LNCAP (cell line): ENCODE results near the gene CNTNAP4.

ENCODE experiments used
- TF ChIP-seq, protein P1 (sequence below): fragments of 450-650 bp; IDR thresholded peaks from 2 replicates; pipeline ENCODE4 v1.5.1; 2017; ENCODE audit warnings: mild to moderate bottlenecking

Gene CNTNAP4

DNA sequence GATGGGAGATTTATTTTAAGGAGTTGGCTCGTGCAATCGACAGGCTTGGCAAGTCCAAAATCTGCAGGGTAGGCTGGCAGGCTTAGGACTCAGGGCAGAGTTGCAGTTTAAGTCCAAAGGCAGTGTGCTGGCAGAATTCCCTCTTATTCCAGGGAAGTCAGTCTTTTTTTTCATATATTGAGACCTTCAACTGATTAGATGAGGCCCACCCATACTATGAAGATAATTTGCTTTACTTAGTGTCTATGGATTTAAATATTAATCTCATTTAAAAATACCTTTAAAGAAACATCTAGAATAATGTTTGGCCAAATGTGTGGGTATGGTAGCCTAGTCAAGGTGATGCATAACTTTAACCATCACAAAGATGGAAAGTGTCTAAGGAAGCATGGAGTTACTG is 99.8 kb downstream of the CNTNAP4 start:
- TF ChIP-seq, protein P1, sequence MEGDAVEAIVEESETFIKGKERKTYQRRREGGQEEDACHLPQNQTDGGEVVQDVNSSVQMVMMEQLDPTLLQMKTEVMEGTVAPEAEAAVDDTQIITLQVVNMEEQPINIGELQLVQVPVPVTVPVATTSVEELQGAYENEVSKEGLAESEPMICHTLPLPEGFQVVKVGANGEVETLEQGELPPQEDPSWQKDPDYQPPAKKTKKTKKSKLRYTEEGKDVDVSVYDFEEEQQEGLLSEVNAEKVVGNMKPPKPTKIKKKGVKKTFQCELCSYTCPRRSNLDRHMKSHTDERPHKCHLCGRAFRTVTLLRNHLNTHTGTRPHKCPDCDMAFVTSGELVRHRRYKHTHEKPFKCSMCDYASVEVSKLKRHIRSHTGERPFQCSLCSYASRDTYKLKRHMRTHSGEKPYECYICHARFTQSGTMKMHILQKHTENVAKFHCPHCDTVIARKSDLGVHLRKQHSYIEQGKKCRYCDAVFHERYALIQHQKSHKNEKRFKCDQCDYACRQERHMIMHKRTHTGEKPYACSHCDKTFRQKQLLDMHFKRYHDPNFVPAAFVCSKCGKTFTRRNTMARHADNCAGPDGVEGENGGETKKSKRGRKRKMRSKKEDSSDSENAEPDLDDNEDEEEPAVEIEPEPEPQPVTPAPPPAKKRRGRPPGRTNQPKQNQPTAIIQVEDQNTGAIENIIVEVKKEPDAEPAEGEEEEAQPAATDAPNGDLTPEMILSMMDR, result no peak

DNA sequence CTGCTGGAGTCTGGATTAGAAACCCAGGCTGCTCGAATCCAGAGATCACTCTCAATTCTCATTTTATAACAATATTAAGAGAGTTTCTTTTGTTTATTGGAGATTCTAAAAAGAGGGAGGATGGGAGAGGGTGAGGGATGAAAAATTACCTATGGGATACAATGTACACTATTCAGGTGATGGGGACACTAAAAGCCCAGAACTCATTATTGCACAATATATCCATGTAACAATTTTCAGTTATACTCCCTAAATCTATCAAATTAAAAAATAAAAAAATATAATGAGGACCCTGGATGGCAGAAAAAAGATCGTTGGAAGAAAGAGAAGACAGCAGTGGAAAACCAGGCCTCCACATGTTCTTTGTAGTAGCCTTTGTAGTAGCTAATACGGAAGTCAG is 100.8 kb downstream of the CNTNAP4 start:
- TF ChIP-seq, protein P1, result no peak

DNA sequence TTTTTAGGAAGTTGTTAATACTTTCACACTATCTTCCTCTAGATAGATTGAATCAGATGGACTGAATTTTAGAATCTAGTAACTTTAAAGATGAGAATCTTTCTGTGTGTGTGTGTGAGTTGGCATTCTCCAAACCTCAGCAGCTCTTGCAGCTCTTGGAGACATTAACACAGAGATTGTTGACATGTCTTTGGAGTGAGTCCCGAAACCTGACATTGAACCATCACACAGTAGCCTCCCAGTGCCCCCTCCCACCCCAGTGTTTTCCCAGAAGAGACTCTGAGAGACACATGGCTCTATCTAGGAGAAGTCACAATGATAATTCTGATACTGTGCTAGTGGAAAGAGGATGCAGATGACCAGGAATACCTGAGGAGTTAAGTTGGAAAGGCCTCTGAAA is 103.9 kb downstream of the CNTNAP4 start:
- TF ChIP-seq, protein P1, result no peak

DNA sequence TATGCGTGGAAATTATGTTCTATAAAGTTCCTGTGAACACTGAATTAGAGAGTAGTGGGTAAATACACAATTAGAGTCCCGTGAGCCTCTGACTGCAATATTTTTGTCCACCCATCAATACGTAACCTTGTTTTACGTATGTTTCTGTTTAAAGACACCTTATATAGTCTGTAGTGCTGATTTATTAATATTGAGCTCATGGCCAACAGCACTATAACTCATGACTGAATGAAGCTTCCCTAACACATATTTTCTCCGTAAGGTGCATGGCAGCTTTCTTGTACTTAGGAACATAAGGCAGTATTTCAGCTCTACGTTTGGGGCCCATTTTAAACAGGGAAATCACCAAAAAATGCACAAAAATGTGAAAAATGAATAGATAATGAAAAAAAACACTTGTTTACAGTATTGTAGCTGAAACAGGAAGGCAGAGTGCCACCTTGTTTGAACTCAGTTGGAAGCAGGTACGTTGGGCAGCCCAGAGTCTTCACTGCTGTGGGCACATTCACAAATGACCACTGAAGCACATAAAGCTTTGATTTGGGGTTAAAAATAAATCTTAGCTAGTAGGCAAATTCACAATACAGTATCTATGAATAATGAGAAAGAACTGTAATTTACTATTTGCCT is 108.5 kb downstream of the CNTNAP4 start:
- TF ChIP-seq, protein P1, result no peak

DNA sequence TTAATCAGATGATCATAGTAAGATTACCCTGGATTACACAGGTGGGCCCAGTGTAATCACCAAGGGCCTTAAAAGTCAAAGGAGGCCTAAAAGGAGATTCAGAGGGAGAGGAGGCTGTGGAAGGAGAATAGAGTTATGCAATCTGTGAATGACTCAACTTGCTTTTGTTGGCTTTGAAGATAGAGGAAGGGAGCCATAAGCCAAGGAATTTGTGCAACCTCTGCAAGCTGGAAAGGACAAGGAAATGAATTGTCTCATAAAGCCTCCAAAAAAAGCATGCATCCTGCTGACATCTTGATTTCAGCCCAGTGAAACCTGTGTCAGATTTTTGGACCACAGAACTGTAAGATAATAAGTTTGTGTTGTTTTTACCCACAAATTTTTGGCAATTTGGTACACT is 109.6 kb downstream of the CNTNAP4 start:
- TF ChIP-seq, protein P1, result no peak

DNA sequence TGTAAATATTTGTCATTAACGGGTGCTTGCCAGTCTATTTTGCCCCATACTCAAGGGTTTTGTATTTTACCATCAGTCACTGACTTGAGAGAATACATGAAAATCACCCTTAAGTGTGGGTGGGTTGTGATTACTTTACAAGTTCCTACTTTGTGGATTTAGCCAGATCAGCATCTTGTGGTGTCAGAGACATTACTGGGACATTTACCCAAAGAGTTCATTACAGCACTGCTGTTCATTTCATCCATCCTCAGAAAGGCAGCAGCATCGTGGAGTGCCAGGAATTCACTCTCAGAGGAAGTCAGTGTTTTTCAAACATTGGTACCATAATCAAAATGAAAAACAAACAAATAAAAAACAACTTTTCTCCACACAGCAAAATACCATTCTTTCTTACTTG is 110.8 kb downstream of the CNTNAP4 start:
- TF ChIP-seq, protein P1, result no peak

DNA sequence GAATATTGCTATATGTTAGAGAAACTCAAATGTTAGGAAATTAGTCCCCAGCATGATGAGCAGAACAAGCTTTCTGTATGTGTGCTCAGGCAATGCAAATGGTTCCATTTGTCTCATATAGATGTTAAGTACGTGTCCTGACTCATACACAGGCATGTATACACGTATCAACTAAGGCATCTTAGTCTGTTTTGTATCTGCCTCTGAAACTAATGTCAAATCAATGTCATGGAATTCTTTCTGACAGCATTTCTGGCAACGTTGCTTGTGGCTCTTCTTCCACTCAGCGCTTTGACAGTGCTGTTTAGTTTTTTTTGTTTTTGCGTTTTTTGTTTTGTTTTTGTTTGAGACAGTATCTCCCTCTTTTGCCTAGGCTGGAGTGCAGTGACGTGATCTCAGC is 111.9 kb downstream of the CNTNAP4 start:
- TF ChIP-seq, protein P1, result no peak

DNA sequence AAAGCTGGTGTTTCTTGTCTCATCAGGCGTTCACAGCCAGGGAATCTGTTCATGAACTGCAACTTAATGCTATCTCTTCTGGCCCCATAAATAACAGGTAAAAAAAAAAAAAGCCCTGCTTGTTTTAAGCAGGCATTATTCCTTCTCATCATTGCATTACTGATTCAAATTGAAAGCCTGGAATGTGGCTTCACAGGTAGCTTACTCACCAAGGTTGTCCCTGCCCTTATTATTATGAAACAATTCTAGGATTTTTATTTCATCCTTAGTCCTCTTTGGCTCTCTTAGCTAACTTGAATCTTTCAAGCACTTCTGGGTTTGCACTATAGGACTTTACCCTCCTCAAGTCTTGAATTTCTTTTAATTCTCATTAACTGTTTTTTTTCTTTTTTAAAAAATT is 113.3 kb downstream of the CNTNAP4 start:
- TF ChIP-seq, protein P1, result no peak
